Duodenal mucosa (tissue), 2 donors: ENCODE results near the gene THBD.
"Not testable (repeated sequence)": the region's sequence is repeated elsewhere in the genome, so short reads cannot be mapped to it uniquely, and the experiment has no call there.

Experiments
- H3K27ac ChIP-seq: one replicate; pipeline ENCODE4 v1.7.0; 2013; ENCODE audit warnings: low read depth, low read length
- H3K27me3 ChIP-seq, 2 donors: one replicate each; pipeline ENCODE4 v1.7.0; 2013; ENCODE audit warnings: low read length in 2 of 2, control low read depth in 1 of 2; ENCODE audit not compliant: insufficient read depth in 2 of 2, control insufficient read depth in 1 of 2
- H3K36me3 ChIP-seq, 2 donors: one replicate each; pipeline ENCODE4 v1.7.0; 2013; ENCODE audit warnings: low read length in 2 of 2, control low read depth in 1 of 2; ENCODE audit not compliant: insufficient read depth in 2 of 2, control insufficient read depth in 1 of 2
- H3K4me1 ChIP-seq, 2 donors: one replicate each; pipeline ENCODE4 v1.7.0; 2013; ENCODE audit warnings: low read length in 2 of 2, control low read depth in 1 of 2; ENCODE audit not compliant: insufficient read depth in 2 of 2, control insufficient read depth in 1 of 2
- H3K4me3 ChIP-seq, 2 donors: one replicate each; pipeline ENCODE4 v1.7.0; 2013; ENCODE audit warnings: low read length in 2 of 2, low read depth in 1 of 2
- H3K9ac ChIP-seq, 2 donors: one replicate each; pipeline ENCODE4 v1.7.0; 2013; ENCODE audit warnings: low read length in 2 of 2, low read depth in 1 of 2
- H3K9me3 ChIP-seq, 2 donors: one replicate each; pipeline ENCODE4 v1.7.0; 2013; ENCODE audit warnings: low read length in 2 of 2, control low read depth in 1 of 2; ENCODE audit not compliant: control insufficient read depth in 1 of 2

Gene THBD

GRCh38 chr20:23025503-23025902 lies 24.0 kb downstream of the THBD start:
- H3K27ac ChIP-seq: not testable (repeated sequence)

GRCh38 chr20:23024701-23025100 lies 24.8 kb downstream of the THBD start:
- Histone ChIP-seq H3K27ac (no peak overlapping the region), H3K9ac (no peak overlapping the region), H3K36me3 (no peaks in the 10 kb centered on the region), H3K4me3 (no peak overlapping the region), H3K4me1 (no peaks in the 10 kb centered on the region), H3K9me3 (no peaks in the 10 kb centered on the region), H3K27me3 (no peaks in the 10 kb centered on the region)

More at GRCh38 chr20:23025503-23025902, 24.0 kb downstream of the THBD start:
- not testable (repeated sequence) for H3K36me3 ChIP-seq, H3K9me3 ChIP-seq, H3K4me3 ChIP-seq, H3K27me3 ChIP-seq, H3K4me1 ChIP-seq, H3K9ac ChIP-seq

DNA sequence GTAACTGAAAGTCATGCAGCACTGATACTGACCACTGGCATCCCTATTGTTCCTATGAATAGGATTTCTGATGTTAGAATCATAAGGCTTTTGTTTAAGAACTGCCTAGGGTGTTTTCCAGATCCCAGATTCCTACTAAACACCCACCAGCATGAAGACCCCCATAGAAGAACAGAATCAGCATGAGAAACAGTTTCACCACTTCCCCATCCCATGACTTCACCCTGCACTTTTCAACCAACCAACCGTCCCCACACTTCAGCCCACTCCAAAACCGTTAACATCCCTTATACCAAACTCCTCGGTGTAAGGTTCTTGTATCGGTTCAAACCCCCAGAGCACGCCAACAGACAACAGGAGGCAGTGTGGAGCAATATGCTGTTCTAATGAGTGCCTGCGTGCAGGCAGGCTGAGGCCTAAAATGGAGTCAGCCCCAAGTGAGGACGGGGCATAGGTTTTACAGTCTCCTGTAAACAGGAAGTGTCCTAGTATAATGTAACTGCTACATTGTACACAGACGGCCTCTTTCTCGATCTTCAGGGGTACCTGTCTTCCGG lies 25.8 kb downstream of the THBD start:
- no peak overlapping the region for H3K27ac ChIP-seq
- H3K9ac ChIP-seq: no peak overlapping the region
- no peak overlapping the region for H3K4me3 ChIP-seq
- no peaks in the 10 kb centered on the region for H3K4me1 ChIP-seq
- H3K27me3 ChIP-seq: no peaks in the 10 kb centered on the region
- no peaks in the 10 kb centered on the region for H3K9me3 ChIP-seq
- no peaks in the 10 kb centered on the region for H3K36me3 ChIP-seq

- no peak overlapping the region for H3K4me3 ChIP-seq
- no peaks in the 10 kb centered on the region for H3K4me1 ChIP-seq
- no peaks in the 10 kb centered on the region for H3K36me3 ChIP-seq
- H3K9ac ChIP-seq: no peak overlapping the region
- H3K27ac ChIP-seq: no peak overlapping the region
- no peaks in the 10 kb centered on the region for H3K27me3 ChIP-seq
- no peaks in the 10 kb centered on the region for H3K9me3 ChIP-seq
Measured at GRCh38 chr20:23022849-23023248, 26.6 kb downstream of the THBD start.

DNA sequence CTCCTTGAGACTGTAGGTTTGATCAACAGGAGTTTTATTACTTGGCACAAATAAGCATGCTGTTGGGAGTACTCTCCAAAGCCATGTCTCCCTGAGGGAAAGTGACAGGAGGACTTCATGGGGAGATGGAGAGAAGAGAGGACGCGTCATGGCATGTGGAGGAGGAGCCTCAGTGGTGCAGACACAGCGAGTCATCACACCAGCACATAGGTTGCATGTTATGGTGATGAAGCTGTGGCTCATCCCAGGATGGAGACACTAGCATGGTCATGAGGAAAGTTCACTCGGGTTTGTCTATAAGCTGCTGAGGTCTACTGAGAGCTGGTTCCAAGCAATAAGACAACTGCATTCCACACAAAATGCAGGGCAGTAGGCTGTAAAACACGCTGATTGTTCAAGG lies 27.5 kb downstream of the THBD start:
- H3K9ac ChIP-seq: no peak overlapping the region
- H3K27me3 ChIP-seq: no peaks in the 10 kb centered on the region
- H3K4me3 ChIP-seq: no peak overlapping the region
- H3K36me3 ChIP-seq: no peaks in the 10 kb centered on the region
- no peaks in the 10 kb centered on the region for H3K9me3 ChIP-seq
- no peak overlapping the region for H3K27ac ChIP-seq
- no peaks in the 10 kb centered on the region for H3K4me1 ChIP-seq

DNA sequence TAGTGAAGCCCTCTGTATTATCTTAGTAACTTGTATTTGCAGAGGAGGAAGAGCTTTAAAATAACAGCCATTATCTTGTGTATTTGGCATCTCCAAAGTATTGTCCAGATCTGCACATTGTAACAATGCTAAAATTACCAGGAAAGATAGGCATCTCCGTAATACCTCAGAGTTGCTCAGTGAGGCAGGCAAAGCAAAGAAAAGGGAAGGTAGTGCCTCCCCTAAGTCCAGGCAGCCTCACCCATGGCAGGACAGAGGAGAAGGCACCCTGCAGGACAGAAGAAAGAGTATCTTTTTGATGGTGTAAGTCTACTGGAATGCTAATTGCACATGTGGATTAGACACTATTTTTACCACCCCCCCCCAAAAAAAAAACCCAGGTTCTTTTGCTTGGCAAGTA lies 27.9 kb downstream of the THBD start:
- Histone ChIP-seq H3K9ac (no peak overlapping the region), H3K4me3 (no peak overlapping the region), H3K4me1 (no peaks in the 10 kb centered on the region), H3K36me3 (no peaks in the 10 kb centered on the region), H3K27me3 (no peaks in the 10 kb centered on the region), H3K27ac (no peak overlapping the region), H3K9me3 (no peaks in the 10 kb centered on the region)

DNA sequence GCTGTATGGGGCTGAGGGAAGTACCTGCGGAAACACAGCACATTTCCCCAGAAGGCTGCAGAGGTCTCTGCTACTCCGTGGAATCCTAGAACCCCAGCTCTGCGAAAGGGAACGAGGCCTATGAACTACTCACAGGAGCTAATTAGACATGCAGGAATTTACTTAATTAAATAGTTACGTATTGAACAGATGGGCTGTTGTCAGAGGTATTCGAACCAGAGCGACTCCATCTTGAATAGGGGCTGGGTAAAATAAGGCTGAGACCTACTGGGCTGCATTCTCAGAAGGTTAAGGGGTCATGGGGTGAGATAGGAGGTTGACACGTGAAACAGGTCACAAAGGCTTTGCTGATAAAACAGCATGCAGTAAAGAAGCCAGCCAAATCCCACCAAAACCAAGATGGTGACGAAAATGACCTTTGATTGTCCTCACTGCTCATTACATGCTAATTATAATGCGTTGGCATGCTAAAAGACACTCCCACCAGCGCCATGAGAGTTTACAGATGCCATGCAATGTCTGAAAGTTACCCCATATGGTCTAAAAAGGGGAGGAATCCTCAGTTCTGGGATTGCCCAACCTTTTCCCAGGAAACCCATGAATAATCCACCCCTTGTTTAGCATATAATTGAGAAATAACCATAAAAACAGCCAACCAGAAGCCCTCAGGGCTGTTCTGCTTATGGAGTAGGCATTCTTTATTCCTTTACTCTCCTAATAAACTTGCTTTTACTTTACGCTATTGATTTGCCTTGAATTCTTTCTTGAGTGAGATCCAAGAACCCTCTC lies 29.0 kb downstream of the THBD start:
- H3K9ac ChIP-seq: no peak overlapping the region
- H3K4me1 ChIP-seq: no peaks in the 10 kb centered on the region
- no peak overlapping the region for H3K4me3 ChIP-seq
- H3K36me3 ChIP-seq: no peaks in the 10 kb centered on the region
- H3K27ac ChIP-seq: no peak overlapping the region
- H3K9me3 ChIP-seq: no peaks in the 10 kb centered on the region
- H3K27me3 ChIP-seq: no peaks in the 10 kb centered on the region

- Histone ChIP-seq H3K9me3 (no peaks in the 10 kb centered on the region), H3K36me3 (no peaks in the 10 kb centered on the region), H3K9ac (no peak overlapping the region), H3K27ac (no peak overlapping the region), H3K27me3 (no peaks in the 10 kb centered on the region), H3K4me3 (no peak overlapping the region), H3K4me1 (no peaks in the 10 kb centered on the region)
Measured at GRCh38 chr20:23019403-23019802, 30.1 kb downstream of the THBD start.

- H3K4me1 ChIP-seq: no peaks in the 10 kb centered on the region
- no peak overlapping the region for H3K9ac ChIP-seq
- no peak overlapping the region for H3K27ac ChIP-seq
- H3K36me3 ChIP-seq: no peaks in the 10 kb centered on the region
- H3K4me3 ChIP-seq: no peak overlapping the region
- H3K27me3 ChIP-seq: no peaks in the 10 kb centered on the region
- H3K9me3 ChIP-seq: no peaks in the 10 kb centered on the region
Measured at GRCh38 chr20:23018941-23019340, 30.5 kb downstream of the THBD start.

- H3K9ac ChIP-seq: no peak overlapping the region
- no peak overlapping the region for H3K4me3 ChIP-seq
- no peaks in the 10 kb centered on the region for H3K4me1 ChIP-seq
- no peak overlapping the region for H3K27ac ChIP-seq
- H3K36me3 ChIP-seq: no peaks in the 10 kb centered on the region
- no peaks in the 10 kb centered on the region for H3K9me3 ChIP-seq
- H3K27me3 ChIP-seq: no peaks in the 10 kb centered on the region
Measured at GRCh38 chr20:23018432-23018831, 31.0 kb downstream of the THBD start.
